Adrenal gland (tissue), 5 donors: ENCODE results near the gene SMG6.

Experiments used
- CTCF ChIP-seq, 6 experiments: fragments of 450-650 bp in 4 of 6; fragments of 200-600 bp in 2 of 6; sonication (generic) in 1 of 6; IDR thresholded peaks; 1 replicate in 5 of 6; 2 replicates in 1 of 6; pipeline versions ENCODE4 v1.5.1 to v1.8.0; 2016 to 2021; ENCODE audit warnings: antibody characterized with exemption in 6 of 6, mild to moderate bottlenecking in 2 of 6, moderate library complexity in 1 of 6
- POLR2A ChIP-seq, 2 donors: fragments of 450-650 bp; IDR thresholded peaks; one replicate each; pipeline ENCODE4 v1.6.1; 2017; ENCODE audit warnings: antibody characterized with exemption in 2 of 2, mild to moderate bottlenecking in 2 of 2, moderate library complexity in 1 of 2
- donor health status: DM: no; HTN: no; CAD: no.

GRCh38 chr17:2060681-2061440, 242.7 kb downstream of the SMG6 start:
- no peak for TF ChIP-seq POLR2A (IDR thresholded peaks at IDR 0.05)
- no peak for TF ChIP-seq CTCF (IDR thresholded peaks at IDR 0.05)
